GM19351 (cell line): Measurements from ENCODE around the gene P4HA3.

Experiments used
- ATAC-seq: cut with Tn5 transposase; IDR thresholded peaks from one replicate; pipeline ENCODE4 v1.9.1; 2021; ENCODE audit warnings: mild to moderate bottlenecking, moderate library complexity; ENCODE audit not compliant: unreplicated experiment

The P4HA3 gene

DNA sequence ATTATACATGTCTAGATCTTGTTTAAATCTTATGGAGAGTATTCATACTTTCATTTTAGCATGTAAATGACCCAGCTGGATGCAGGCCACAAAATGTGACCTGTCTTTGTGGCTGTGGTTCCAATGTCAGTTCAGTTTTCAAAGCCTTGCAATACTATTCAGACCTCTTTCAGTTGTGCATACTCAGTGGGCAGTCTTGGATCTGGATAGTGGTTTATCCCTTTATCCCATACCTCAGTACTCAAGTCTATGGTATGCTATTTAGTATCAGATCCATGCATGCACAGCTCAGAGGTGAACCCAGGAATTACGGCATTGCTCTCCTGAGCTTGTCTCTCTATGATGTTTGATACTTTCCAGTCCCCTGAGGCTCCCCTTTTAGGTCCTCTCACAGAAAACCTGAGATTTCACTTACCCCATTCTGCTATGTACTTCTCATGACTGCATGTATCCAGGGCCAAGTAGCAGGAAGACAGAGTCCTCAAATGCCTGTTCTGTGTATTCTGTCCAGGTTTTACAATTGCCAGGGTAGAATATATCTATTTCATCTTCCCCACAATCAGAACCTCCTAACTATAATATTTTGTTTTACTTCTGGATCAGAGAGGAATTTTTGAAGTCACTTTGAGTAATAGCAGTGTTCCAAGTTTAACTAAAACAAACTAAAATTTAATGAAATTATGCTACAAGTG is 6.9 kb upstream of the P4HA3 start:
- no peak for ATAC-seq

DNA sequence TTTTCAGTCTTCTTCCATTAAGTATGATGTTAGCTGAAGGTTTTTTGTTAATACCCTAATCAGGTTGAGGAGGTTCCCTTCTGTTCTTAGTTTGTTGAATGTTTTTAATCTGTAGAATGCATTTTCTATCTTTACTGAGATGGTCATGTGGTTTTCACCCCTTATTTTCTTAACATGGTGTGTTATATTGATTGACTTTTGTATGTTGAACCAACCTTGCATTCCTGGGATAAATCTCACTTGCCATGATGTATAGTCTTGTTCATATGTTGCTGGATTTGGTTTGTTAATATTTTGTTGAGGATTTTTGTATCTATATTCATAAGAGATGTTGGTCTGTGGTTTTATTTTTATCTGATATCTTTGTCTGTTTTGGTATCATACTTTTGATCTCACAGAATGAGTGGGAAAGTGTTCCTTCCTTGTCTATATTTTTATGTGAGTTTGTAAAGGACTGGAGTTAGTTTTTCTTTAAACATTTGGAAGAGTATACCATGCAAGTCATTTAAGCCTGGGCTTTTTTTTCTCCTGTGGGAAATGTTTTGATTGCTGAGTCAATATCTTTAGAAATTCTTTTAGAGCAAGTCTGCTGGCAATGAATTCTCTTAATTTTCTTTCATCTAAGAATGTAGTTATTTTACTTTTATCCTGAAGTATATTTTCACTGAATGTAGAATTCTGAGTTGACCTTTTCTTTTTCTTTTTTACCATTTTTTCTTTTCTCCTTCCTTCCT is 5.5 kb upstream of the P4HA3 start:
- ATAC-seq = no peak

DNA sequence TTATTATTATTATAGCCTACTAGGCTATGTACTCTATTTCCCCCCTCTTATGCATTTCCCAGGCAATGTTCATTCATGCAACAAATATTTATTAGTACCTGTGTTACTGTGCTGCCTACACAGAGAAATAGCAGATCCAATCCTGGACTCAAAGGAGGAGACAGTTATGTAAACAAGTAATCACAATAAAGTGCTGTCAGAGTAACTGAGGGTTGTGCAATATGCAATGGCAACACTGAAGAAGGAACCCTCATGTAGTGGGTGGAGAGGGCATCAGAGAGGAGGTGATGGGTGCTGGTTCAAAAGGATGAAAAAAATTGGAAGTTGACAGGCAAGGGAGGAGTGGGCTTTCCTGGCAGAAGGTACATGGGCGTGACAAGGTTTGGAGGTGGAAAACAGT is 886 bp upstream of the P4HA3 start:
- ATAC-seq = no peak

GRCh38 chr11:74310857-74311256 is 583 bp downstream of the P4HA3 start:
- ATAC-seq = no peak

DNA sequence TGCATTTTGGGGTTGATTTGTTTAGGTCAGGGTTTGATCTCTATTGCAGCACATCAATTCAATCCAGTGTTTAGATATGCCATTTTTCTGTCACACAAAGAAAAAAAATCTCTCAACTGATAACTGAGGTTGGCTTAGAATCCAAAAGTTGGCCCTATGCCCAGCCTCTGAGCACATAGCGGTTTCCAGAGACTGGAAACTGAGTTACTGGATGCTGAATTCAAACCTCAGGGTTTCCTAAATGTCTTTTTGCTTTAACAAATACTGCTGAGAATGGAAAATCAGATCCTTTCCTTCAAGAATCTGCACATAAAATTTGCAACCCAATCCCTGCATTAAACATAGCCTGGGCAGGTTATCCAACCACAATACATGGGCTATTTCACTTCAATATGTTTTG is 4.0 kb downstream of the P4HA3 start:
- ATAC-seq = no peak

GRCh38 chr11:74306435-74307175 is 4.8 kb downstream of the P4HA3 start:
- ATAC-seq = no peak

DNA sequence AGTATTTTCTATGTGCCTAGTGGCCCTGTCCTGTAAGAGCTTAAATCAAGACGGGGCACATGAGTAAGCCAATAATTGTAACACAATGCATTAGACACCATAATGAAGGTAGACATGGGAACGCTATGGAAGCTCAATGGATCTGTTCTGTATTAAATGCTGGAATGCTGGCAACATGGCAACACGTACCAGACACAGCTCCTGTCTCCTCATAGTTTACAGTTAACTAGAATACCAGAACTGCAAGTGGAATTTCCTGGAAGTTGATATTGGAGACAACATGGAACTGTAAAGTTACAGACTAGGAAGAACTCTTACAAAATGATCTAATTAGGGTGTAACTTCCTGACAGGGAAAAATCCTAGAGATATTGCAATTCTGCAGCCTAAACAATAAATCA is 12.4 kb downstream of the P4HA3 start:
- no peak for ATAC-seq

DNA sequence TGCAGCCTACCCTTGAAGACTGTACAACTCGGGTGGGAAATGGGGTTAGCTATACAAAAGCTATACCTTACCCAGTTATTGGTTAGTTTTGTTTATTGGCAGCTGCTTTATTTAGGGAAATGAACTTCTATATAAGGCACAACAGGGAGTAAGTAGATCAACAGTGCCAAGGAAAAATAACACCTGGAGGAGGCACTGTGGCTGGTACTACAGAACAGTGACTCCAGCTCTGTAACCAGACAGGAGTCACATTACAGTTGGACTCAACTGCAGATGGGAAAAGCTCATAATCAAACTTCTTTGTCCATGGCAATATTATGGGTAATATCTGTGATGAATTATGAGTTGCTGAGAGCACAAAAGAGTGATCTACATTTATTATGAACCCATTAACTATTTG is 14.0 kb downstream of the P4HA3 start:
- ATAC-seq = no peak

GRCh38 chr11:74288911-74289310 is 22.5 kb downstream of the P4HA3 start:
- no peak for ATAC-seq

GRCh38 chr11:74288161-74288560 is 23.3 kb downstream of the P4HA3 start:
- no peak for ATAC-seq

DNA sequence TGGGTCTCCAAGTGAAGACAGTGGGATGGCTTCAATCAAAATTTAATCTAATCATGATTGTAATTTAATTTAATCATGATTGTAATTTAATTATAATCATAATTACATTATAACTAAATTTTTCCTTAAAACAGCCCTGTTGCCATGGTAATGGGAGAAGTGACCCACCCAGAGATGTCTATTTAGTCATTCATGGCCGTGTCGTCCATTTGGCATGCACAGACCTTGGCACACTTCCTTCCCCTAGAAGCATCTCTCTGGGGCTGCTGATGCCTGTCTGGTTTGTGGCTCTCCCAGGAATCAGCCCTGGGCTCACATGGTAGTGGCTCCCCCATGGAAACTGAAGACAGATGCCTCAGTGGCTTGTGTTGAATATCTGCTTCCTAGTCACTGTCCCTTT is 27.0 kb downstream of the P4HA3 start:
- no peak for ATAC-seq

GRCh38 chr11:74283580-74284180 is 27.8 kb downstream of the P4HA3 start:
- no peak for ATAC-seq

DNA sequence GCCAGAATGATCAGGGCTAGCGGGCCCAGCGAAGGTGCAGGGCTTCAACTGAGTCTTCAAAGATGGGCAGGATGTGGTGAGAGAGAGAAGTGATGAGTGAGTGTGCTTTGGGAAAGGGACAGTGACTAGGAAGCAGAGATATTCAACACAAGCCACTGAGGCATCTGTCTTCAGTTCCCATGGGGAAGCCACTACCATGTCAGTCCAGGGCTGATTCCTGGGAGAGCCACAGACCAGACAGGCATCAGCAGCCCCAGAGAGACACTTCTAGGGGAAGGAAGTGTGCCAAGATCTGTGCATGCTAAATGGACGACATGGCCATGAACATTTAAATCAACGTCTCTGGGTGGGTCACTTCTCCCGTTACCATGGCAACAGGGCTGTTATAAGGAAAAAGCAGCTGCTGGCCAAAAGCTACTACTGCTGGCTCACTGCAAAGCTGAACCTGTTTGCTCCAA is 28.5 kb downstream of the P4HA3 start:
- no peak for ATAC-seq

DNA sequence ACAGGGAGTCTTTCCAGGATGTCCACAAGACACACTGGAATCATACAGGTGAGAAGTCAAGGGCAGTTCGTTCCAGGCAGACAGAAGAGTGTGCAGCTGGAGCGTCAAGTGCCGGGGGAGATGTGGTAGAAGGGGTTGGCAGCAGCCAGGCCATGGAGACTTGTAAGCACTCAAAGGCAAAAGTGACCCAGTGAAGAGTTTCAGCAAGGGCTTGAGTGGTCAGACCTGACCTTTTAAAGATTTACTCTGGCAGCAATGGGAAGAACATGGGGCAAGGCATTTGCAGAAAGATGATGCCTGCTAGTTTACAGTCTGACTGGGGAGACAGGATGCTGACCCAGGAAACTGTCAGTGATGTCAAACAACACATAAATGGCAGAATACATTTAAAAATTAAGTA is 29.0 kb downstream of the P4HA3 start:
- no peak for ATAC-seq

GRCh38 chr11:74280494-74280893 is 30.9 kb downstream of the P4HA3 start:
- no peak for ATAC-seq

DNA sequence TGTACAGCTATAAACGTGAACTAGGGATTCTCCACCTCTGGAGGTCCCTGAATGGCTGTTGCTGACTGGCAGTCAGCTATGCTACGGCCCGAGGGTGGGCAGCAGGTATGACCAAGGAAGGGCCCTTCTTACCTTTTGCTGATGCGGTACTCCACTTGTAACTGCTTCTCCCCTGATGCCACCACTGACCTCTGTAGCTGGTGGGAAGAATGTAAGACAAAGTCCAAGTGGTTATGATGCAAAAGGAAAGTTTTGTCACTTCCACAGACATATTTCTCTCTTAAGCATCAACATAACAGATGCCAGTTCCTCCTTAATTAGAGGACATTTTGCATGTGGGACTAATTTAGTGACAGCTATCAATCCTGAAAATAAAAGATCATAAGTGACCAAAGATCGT is 32.2 kb downstream of the P4HA3 start:
- ATAC-seq = no peak

DNA sequence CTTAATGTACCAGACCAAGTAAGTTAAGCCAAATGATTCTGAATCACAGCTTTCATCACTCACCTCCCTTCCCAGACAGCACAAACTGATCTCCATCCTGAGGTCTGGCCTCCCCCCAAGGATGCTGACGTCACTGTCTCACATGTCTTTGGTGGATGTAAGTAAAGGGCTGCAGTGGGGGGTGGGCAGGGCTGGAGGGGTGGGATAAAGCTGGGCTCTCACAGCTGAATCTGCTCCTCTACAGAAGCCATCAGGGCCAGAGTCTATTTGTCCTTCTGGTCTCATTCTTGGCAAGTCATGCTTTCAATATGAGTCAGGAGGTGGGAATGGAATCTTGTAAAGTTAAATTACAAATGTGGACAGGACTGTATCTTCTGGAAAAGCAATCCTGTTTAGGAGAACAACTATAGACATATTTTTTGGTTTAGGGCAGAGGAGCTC is 32.7 kb downstream of the P4HA3 start:
- no peak for ATAC-seq

DNA sequence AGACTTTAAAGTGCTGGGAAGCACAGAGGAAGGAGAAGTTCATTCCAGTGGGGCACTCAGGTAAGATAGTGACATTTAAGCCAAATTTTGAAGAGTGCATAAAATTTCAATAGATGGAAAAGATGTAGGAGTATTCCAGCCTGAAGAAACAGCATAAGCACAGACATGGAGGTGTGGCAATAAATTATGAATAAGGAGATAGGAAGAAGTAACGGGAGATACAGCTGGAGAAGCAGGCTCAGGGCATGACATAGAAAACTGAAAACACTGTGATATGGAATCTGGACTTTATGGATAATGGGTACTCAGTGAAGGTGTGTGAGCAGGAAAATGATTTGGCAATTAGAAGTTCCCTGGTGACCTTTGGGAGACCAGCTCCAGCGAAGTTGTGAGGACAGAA is 33.3 kb downstream of the P4HA3 start:
- no peak for ATAC-seq

- no peak for ATAC-seq
Observed at GRCh38 chr11:74276581-74276980, 34.9 kb downstream of the P4HA3 start.

DNA sequence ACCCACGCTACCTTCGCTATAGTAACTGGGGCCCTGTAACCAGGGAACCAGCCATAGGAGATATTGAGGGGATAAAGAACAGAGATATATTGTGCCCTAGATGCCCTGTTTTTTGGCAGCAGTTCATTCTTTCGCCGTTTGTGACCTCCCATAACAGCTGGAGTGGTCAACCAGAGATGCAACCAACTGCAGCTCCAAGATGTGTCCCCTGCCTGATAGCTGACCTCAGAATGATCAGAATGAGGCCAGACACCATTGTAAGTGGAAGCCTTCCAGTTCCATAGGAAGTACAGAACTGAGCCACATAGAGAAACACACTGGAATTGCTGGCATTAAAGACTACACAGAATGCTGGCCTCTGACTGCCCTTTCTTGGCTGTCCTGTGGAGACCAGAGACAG is 39.2 kb downstream of the P4HA3 start:
- ATAC-seq = no peak

DNA sequence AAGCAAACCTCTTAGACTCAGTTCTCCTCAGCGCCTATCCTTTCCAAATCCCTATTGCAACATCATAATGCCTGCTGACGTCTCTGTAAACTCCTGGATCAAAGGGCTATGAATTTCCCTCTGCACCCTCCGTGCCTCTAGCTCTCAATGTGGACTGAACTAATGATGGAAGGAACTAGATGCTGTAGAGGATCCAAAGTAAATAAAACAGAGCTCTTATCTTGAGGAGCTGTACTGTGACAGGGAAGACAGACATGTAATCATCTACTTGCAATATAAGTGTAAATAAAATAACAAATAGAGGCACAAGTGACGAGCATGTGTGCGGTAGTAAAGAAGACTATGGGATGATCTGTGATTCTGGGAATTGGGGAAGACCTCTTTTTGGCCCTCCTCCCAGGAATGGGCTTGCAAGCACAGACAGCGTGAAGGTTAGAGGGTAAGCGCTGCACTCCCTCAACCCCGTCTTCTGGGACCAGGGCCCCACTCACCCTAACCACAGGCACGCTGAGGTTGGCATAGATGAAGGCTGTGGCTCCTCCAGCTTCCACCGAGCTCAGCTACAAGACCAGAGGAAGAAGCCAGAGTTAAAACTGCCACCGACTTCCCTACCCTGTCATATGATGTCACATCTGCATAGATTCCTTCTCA is 42.2 kb downstream of the P4HA3 start:
- no peak for ATAC-seq
